Measurements from ENCODE around the gene DEDD.

The DEDD gene

DNA sequence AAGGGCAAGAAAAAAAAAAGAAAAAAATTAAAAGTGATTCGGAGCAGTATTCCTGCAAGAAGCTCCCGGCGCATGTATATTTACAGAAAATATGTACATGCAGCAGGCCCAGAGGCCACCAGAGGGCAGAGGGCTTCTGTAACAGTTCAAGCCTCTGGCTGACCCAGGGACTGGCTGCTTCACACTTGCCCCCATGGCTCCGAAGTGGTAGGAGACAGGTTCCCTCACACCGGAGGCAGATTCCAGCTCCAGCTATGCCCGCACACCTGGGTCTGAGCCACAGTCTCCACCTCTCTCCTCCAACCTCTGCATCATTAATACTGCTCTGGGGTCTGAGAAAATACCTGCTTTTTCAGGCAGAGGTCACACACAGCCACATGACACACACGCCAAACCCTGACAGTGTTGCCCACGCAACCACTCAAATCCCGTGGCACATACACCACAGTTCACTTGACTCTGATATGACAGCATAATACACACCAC, 60.5 kb downstream of the DEDD start:
- DNase-seq: peak in 4 of 5 donors; percentile 29 to 48 (median 34)

All from T-helper 1 cell (primary cell).